K562 (cell line): ENCODE data around the gene EML1.

Experiments
- ATF6 ChIP-seq: sonication (generic); formaldehyde crosslinking; IDR thresholded peaks from 2 replicates; pipeline ENCODE4 v1.4.0; 2020; ENCODE audit warnings: mild to moderate bottlenecking, missing genetic modification reagents
- CTCF ChIP-seq, 3 experiments: IDR thresholded peaks in 2 of 3; conservative IDR thresholded peaks in 1 of 3; 2 replicates each; pipeline ENCODE4 v1.5.1; 2011 to 2012; ENCODE audit warnings: low read length in 3 of 3, mild to moderate bottlenecking in 3 of 3, control low read depth in 2 of 3, improper control_type of control experiment in 1 of 3, inconsistent platforms in 1 of 3, low read depth in 1 of 3, mixed read lengths in 1 of 3, moderate library complexity in 1 of 3; ENCODE audit not compliant: insufficient read depth in 2 of 3
- ELF1 ChIP-seq: fragments of 200-800 bp; sonication (Bioruptor generic); IDR thresholded peaks from 2 replicates; pipeline ENCODE4 v1.6.1; 2016; ENCODE audit warnings: missing genetic modification characterization, missing compliant biosample characterization
- ETS1 ChIP-seq: conservative IDR thresholded peaks from 2 replicates; pipeline ENCODE4 v1.6.1; 2011; ENCODE audit warnings: low read depth, mild to moderate bottlenecking, low read length; ENCODE audit not compliant: control insufficient read depth
- SRF ChIP-seq, 2 experiments: fragments of 250-450, 450-650 bp in 1 of 2; sonication (Bioruptor Pico) in 1 of 2; sonication (generic) in 1 of 2; formaldehyde crosslinking; IDR thresholded peaks; 2 replicates each; pipeline versions ENCODE4 v1.5.0 to v1.5.1; 2020 to 2022; ENCODE audit warnings: mild to moderate bottlenecking in 1 of 2, missing genetic modification reagents in 1 of 2
- TF ChIP-seq, protein P1 (sequence below): fragments of 450-650 bp; IDR thresholded peaks from 2 replicates; pipeline ENCODE4 v1.6.1; 2017; ENCODE audit warnings: antibody characterized with exemption, mild to moderate bottlenecking
- TF ChIP-seq, protein P2 (sequence below): fragments of 450-650 bp; formaldehyde crosslinking; IDR thresholded peaks from 2 replicates; pipeline ENCODE4 v1.4.0; 2022; ENCODE audit warnings: missing genetic modification characterization

GRCh38 chr14:99800781-99801180, 7.6 kb downstream of the EML1 start:
- no peak for TF ChIP-seq ETS1
- no peak for TF ChIP-seq CTCF (IDR thresholded peaks at IDR 0.05 in 2 of 3, conservative IDR thresholded peaks at IDR 0.05 in 1 of 3; ENCODE audit: insufficient read depth in 2 of 3, low read depth in 1 of 3, low read length in 3 of 3)
- TF ChIP-seq ATF6 (CRISPR knock-in tag), result no peak
- TF ChIP-seq, protein P1, sequence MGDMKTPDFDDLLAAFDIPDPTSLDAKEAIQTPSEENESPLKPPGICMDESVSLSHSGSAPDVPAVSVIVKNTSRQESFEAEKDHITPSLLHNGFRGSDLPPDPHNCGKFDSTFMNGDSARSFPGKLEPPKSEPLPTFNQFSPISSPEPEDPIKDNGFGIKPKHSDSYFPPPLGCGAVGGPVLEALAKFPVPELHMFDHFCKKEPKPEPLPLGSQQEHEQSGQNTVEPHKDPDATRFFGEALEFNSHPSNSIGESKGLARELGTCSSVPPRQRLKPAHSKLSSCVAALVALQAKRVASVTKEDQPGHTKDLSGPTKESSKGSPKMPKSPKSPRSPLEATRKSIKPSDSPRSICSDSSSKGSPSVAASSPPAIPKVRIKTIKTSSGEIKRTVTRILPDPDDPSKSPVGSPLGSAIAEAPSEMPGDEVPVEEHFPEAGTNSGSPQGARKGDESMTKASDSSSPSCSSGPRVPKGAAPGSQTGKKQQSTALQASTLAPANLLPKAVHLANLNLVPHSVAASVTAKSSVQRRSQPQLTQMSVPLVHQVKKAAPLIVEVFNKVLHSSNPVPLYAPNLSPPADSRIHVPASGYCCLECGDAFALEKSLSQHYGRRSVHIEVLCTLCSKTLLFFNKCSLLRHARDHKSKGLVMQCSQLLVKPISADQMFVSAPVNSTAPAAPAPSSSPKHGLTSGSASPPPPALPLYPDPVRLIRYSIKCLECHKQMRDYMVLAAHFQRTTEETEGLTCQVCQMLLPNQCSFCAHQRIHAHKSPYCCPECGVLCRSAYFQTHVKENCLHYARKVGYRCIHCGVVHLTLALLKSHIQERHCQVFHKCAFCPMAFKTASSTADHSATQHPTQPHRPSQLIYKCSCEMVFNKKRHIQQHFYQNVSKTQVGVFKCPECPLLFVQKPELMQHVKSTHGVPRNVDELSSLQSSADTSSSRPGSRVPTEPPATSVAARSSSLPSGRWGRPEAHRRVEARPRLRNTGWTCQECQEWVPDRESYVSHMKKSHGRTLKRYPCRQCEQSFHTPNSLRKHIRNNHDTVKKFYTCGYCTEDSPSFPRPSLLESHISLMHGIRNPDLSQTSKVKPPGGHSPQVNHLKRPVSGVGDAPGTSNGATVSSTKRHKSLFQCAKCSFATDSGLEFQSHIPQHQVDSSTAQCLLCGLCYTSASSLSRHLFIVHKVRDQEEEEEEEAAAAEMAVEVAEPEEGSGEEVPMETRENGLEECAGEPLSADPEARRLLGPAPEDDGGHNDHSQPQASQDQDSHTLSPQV, result no peak
- no peak for TF ChIP-seq SRF (CRISPR knock-in tag; IDR thresholded peaks at IDR 0.05)
- TF ChIP-seq, protein P2, sequence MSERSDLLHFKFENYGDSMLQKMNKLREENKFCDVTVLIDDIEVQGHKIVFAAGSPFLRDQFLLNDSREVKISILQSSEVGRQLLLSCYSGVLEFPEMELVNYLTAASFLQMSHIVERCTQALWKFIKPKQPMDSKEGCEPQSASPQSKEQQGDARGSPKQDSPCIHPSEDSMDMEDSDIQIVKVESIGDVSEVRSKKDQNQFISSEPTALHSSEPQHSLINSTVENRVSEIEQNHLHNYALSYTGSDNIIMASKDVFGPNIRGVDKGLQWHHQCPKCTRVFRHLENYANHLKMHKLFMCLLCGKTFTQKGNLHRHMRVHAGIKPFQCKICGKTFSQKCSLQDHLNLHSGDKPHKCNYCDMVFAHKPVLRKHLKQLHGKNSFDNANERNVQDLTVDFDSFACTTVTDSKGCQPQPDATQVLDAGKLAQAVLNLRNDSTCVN, result no peak
- no peak for TF ChIP-seq ELF1 (tag)
